ENCODE measurements around the gene PXMP2.

PXMP2 gene

DNA sequence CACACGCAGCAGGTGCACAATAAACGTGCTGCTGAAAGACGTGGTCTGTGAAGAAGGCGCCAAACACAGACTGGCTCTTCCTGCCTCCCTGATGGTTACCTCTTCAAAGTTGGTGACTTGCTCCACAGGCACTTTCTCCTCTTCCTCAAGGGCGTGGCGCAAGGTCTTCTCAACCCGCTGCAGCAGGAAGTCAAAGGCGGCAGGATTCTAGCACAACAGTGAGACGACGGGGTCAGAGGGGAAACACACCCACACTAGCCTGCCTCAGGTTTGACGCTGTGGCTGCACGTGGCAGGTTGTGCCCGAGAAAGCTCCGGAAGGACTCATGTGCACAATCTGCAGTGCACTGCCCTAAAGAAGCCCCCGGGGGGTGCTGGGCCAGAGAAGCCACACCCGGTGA, 15.3 kb upstream of the PXMP2 start:
- Histone ChIP-seq H3K56ac (ENCODE audit: low read length) (no peak overlapping the region), H2AK5ac (ENCODE audit: low read length) (no peak overlapping the region), H3K4me3 (ENCODE audit: low read length) (no peak overlapping the region), H3K9ac (ENCODE audit: low read length) (no peak overlapping the region), H3K4ac (ENCODE audit: low read depth, low read length) (no peak overlapping the region), H4K8ac (ENCODE audit: low read depth, low read length) (no peak overlapping the region), H3K23ac (ENCODE audit: low read length) (no peak overlapping the region), H3K18ac (ENCODE audit: low read length) (no peak overlapping the region), H3K79me1 (ENCODE audit: low read length) (peaks cover 3% of the 10 kb centered on the region), H3K4me1 (ENCODE audit: control insufficient read depth, low read depth, low read length) (no peaks in the 10 kb centered on the region), H3K27me3 (ENCODE audit: insufficient read depth, low read length, poor library complexity) (no peaks in the 10 kb centered on the region), H2BK120ac (ENCODE audit: low read depth, low read length) (no peak overlapping the region), H3K27ac (ENCODE audit: low read depth, low read length) (no peak overlapping the region), H4K5ac (ENCODE audit: low read length) (no peak overlapping the region), H3K4me2 (ENCODE audit: low read length) (no peak overlapping the region), H3K79me2 (ENCODE audit: control insufficient read depth, insufficient read depth, low read length) (peaks cover 1% of the 10 kb centered on the region), H2BK15ac (replicated peaks; ENCODE audit: low read depth) (no peak overlapping the region), H2BK5ac (ENCODE audit: low read length) (no peak overlapping the region), H3K36me3 (ENCODE audit: control insufficient read depth, insufficient read depth, low read length) (peaks cover 45% of the 10 kb centered on the region)
- no CpG with 5 or more reads among the region's 16 CpGs for WGBS (ENCODE audit: extremely low coverage, insufficient coverage, low lambda C conversion rate)
- DNase-seq: no peak

DNA sequence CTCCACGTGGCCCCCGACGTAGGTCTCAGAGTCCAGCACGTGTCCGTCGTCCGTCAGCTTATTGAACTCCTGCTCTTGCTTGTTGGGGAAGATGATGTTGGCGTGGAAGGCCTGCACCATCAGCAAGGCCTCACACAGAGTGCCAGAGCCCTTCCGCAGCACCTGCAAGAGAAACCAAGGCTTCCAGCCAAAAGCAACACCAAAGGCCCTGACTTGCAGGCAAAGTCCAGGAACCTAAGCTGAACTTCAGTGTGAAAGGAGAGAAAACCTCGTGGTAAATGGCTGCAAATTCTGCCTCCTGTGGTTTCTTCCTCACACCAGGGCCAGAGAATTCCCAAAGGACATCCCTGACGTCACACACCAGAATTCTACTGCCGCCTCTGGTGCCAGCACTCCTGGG, 14.7 kb upstream of the PXMP2 start:
- Histone ChIP-seq H3K27me3 (ENCODE audit: insufficient read depth, low read length, poor library complexity) (no peaks in the 10 kb centered on the region), H2BK15ac (replicated peaks; ENCODE audit: low read depth) (no peak overlapping the region), H3K4ac (ENCODE audit: low read depth, low read length) (no peak overlapping the region), H2BK120ac (ENCODE audit: low read depth, low read length) (no peak overlapping the region), H3K23ac (ENCODE audit: low read length) (no peak overlapping the region), H3K79me2 (ENCODE audit: control insufficient read depth, insufficient read depth, low read length) (peaks cover 1% of the 10 kb centered on the region), H4K8ac (ENCODE audit: low read depth, low read length) (no peak overlapping the region), H3K79me1 (ENCODE audit: low read length) (peaks cover 7% of the 10 kb centered on the region), H3K4me2 (ENCODE audit: low read length) (no peak overlapping the region), H3K4me3 (ENCODE audit: low read length) (no peak overlapping the region), H2BK5ac (ENCODE audit: low read length) (no peak overlapping the region), H3K4me1 (ENCODE audit: control insufficient read depth, low read depth, low read length) (no peaks in the 10 kb centered on the region), H2AK5ac (ENCODE audit: low read length) (no peak overlapping the region), H3K27ac (ENCODE audit: low read depth, low read length) (no peak overlapping the region), H3K18ac (ENCODE audit: low read length) (no peak overlapping the region), H3K36me3 (ENCODE audit: control insufficient read depth, insufficient read depth, low read length) (peaks cover 40% of the 10 kb centered on the region), H3K9ac (ENCODE audit: low read length) (no peak overlapping the region), H4K5ac (ENCODE audit: low read length) (no peak overlapping the region), H3K56ac (ENCODE audit: low read length) (no peak overlapping the region)
- WGBS (ENCODE audit: extremely low coverage, insufficient coverage, low lambda C conversion rate): no CpG with 5 or more reads among the region's 12 CpGs
- no peak for DNase-seq

DNA sequence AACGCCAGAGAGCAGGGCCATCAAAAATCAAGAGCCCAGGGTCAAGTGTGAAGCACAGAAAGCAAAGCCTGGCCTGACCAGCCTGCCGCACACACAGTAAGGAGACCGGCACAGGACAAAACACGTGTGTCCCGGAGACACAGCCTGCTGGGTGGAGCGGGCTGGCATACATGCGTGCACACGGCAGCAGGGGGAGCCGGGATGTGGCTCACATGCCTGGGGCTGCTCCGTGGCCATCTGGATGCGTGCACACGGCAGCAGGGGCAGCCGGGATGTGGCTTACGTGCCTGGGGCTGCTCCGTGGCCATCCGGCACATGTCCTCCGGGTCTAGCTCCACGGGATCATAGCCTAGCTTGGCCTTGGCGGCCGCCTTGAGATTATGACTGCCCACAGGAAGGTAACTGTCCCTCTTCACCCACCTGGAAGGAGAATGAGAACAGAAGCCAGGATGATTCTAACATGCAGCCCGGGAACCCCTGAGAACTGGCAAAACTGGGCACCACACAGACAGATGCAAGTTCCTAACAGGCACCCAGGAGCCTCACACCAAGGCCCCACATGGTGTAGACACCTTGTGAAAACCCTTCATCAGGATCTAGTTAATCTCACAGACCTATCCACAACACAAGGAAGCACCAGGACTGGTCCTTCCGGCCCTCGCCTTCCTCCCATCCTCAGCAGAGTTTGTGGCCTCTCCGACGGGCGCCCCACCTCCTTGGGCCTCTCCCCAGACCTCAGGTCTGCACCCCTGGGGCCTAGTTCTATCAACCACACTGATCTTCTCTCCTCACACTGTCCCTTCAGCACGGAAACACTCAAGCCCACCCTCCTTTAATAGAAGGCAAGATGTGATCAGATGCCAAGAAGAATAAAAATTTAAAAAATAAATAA, 13.9 kb upstream of the PXMP2 start:
- no CpG with 5 or more reads among the region's 27 CpGs for WGBS (ENCODE audit: extremely low coverage, insufficient coverage, low lambda C conversion rate)
- Histone ChIP-seq H3K4me3 (ENCODE audit: low read length) (no peak overlapping the region), H3K36me3 (ENCODE audit: control insufficient read depth, insufficient read depth, low read length) (peaks cover 39% of the 10 kb centered on the region)

GRCh38 chr12:132674561-132674960, 12.8 kb upstream of the PXMP2 start:
- Histone ChIP-seq H2AK5ac (ENCODE audit: low read length) (no peak overlapping the region), H3K79me2 (ENCODE audit: control insufficient read depth, insufficient read depth, low read length) (peaks cover 7% of the 10 kb centered on the region), H3K27ac (ENCODE audit: low read depth, low read length) (no peak overlapping the region), H2BK5ac (ENCODE audit: low read length) (no peak overlapping the region), H3K4me3 (ENCODE audit: low read length) (no peak overlapping the region), H3K4me2 (ENCODE audit: low read length) (no peak overlapping the region), H3K18ac (ENCODE audit: low read length) (no peak overlapping the region), H3K36me3 (ENCODE audit: control insufficient read depth, insufficient read depth, low read length) (peaks cover 38% of the 10 kb centered on the region), H3K4ac (ENCODE audit: low read depth, low read length) (no peak overlapping the region), H2BK15ac (replicated peaks; ENCODE audit: low read depth) (no peak overlapping the region), H3K4me1 (ENCODE audit: control insufficient read depth, low read depth, low read length) (no peaks in the 10 kb centered on the region), H4K8ac (ENCODE audit: low read depth, low read length) (no peak overlapping the region), H3K56ac (ENCODE audit: low read length) (no peak overlapping the region), H3K23ac (ENCODE audit: low read length) (no peak overlapping the region), H4K5ac (ENCODE audit: low read length) (no peak overlapping the region), H2BK120ac (ENCODE audit: low read depth, low read length) (no peak overlapping the region), H3K9ac (ENCODE audit: low read length) (no peak overlapping the region), H3K27me3 (ENCODE audit: insufficient read depth, low read length, poor library complexity) (no peaks in the 10 kb centered on the region), H3K79me1 (ENCODE audit: low read length) (peaks cover 14% of the 10 kb centered on the region)
- no peak for DNase-seq
- WGBS (ENCODE audit: extremely low coverage, insufficient coverage, low lambda C conversion rate): no CpG with 5 or more reads among the region's 5 CpGs

More for the DNA sequence above, 13.9 kb upstream of the PXMP2 start:
- Histone ChIP-seq H3K4me1 (ENCODE audit: control insufficient read depth, low read depth, low read length) (no peaks in the 10 kb centered on the region), H3K27ac (ENCODE audit: low read depth, low read length) (no peak overlapping the region), H2BK15ac (replicated peaks; ENCODE audit: low read depth) (no peak overlapping the region), H3K23ac (ENCODE audit: low read length) (no peak overlapping the region), H3K18ac (ENCODE audit: low read length) (no peak overlapping the region), H3K79me2 (ENCODE audit: control insufficient read depth, insufficient read depth, low read length) (peaks cover 1% of the 10 kb centered on the region), H3K27me3 (ENCODE audit: insufficient read depth, low read length, poor library complexity) (no peaks in the 10 kb centered on the region), H3K56ac (ENCODE audit: low read length) (no peak overlapping the region), H3K4ac (ENCODE audit: low read depth, low read length) (no peak overlapping the region), H2BK120ac (ENCODE audit: low read depth, low read length) (no peak overlapping the region), H3K9ac (ENCODE audit: low read length) (no peak overlapping the region), H2BK5ac (ENCODE audit: low read length) (no peak overlapping the region), H2AK5ac (ENCODE audit: low read length) (no peak overlapping the region), H4K5ac (ENCODE audit: low read length) (no peak overlapping the region), H3K79me1 (ENCODE audit: low read length) (peaks cover 8% of the 10 kb centered on the region), H3K4me2 (ENCODE audit: low read length) (no peak overlapping the region), H4K8ac (ENCODE audit: low read depth, low read length) (no peak overlapping the region)
- DNase-seq: no peak

DNA sequence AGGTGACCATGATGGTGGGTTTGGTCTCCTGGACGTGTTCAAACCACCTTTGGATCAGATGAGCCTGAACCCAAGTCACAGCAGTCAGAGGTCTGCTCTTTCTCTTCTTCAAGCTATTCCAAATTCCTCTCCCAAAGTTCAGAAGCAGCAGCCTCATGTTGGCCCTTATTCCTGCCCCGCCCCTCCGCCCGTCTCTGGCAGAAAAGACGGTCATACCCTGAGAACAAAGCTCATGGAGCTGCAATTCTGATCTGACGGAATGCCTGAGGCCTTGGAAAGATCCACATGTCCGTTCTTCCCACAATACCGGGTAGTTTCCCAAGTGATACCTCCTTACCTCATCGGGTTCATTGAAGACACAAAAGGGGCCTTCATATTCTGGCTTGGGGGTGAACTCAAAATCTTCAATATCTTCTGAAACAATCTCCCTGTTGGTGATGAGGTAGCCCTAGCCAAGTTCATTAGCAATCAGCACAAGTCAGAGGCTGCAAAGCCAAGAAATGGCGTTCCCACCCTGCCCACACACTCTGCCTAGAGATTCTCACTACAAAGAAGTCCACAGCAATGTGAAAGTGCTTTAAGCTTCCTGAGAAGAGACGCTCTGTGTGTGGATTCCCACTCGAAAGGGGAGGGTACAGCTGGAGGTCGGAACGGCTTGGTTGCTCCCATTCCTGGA, 11.5 kb upstream of the PXMP2 start:
- Histone ChIP-seq H3K4me2 (ENCODE audit: low read length) (no peak overlapping the region), H3K18ac (ENCODE audit: low read length) (no peak overlapping the region), H4K5ac (ENCODE audit: low read length) (no peak overlapping the region), H4K8ac (ENCODE audit: low read depth, low read length) (no peak overlapping the region), H3K79me1 (ENCODE audit: low read length) (peaks cover 26% of the 10 kb centered on the region), H3K9ac (ENCODE audit: low read length) (no peak overlapping the region), H3K4me3 (ENCODE audit: low read length) (no peak overlapping the region), H2BK5ac (ENCODE audit: low read length) (no peak overlapping the region), H2AK5ac (ENCODE audit: low read length) (no peak overlapping the region), H3K4ac (ENCODE audit: low read depth, low read length) (no peak overlapping the region), H3K27me3 (ENCODE audit: insufficient read depth, low read length, poor library complexity) (no peaks in the 10 kb centered on the region), H3K36me3 (ENCODE audit: control insufficient read depth, insufficient read depth, low read length) (peaks cover 38% of the 10 kb centered on the region), H3K23ac (ENCODE audit: low read length) (no peak overlapping the region), H3K56ac (ENCODE audit: low read length) (no peak overlapping the region), H2BK15ac (replicated peaks; ENCODE audit: low read depth) (no peak overlapping the region), H3K27ac (ENCODE audit: low read depth, low read length) (no peak overlapping the region), H2BK120ac (ENCODE audit: low read depth, low read length) (no peak overlapping the region), H3K4me1 (ENCODE audit: control insufficient read depth, low read depth, low read length) (no peaks in the 10 kb centered on the region), H3K79me2 (ENCODE audit: control insufficient read depth, insufficient read depth, low read length) (peaks cover 20% of the 10 kb centered on the region)
- WGBS (ENCODE audit: extremely low coverage, insufficient coverage, low lambda C conversion rate): no CpG with 5 or more reads among the region's 14 CpGs
- DNase-seq: no peak

All from mesendoderm (in vitro differentiated cells).